ENCODE measurements around the gene CDKL1. TPM values are rescaled to one million over a fixed set of nuclear protein-coding genes. Genes with fewer than 3 reads are reported as not detected.

Gene CDKL1
- total and polyA plus RNA-seq, 2 donors (not counting 1 experiment from before 2014, with no cell fraction given): 18.5 to 22.8 TPM

- no peaks in the 10 kb centered on the region for H4K20me1 ChIP-seq (ENCODE audit: control insufficient read depth, extremely low read depth, insufficient read depth, low read length)
- H3K4me2 ChIP-seq (ENCODE audit: extremely low read depth, insufficient read depth, low read length): no peak overlapping the region
- H2AFZ ChIP-seq (ENCODE audit: low read length): no peak overlapping the region
- DNase-seq (ENCODE audit: low read depth in 2 of 2): no peak
- H3K9ac ChIP-seq (ENCODE audit: insufficient read depth, low read length): no peak overlapping the region
- H3K27ac ChIP-seq (ENCODE audit: insufficient read depth, low read length): no peak overlapping the region
- H3K36me3 ChIP-seq (ENCODE audit: control insufficient read depth, insufficient read depth, low read length): no peaks in the 10 kb centered on the region
- H3K79me2 ChIP-seq (ENCODE audit: control insufficient read depth, insufficient read depth, low read length): no peaks in the 10 kb centered on the region
- no peaks in the 10 kb centered on the region for H3K9me3 ChIP-seq (ENCODE audit: control insufficient read depth, insufficient read depth, low read depth, low read length)
- H3K4me1 ChIP-seq (ENCODE audit: control insufficient read depth, extremely low read depth, insufficient read depth, low read length): no peaks in the 10 kb centered on the region
- TF ChIP-seq EZH2 (IDR thresholded peaks at IDR 0.05; ENCODE audit: low read length, missing control alignments): no peak
- TF ChIP-seq, protein P1, sequence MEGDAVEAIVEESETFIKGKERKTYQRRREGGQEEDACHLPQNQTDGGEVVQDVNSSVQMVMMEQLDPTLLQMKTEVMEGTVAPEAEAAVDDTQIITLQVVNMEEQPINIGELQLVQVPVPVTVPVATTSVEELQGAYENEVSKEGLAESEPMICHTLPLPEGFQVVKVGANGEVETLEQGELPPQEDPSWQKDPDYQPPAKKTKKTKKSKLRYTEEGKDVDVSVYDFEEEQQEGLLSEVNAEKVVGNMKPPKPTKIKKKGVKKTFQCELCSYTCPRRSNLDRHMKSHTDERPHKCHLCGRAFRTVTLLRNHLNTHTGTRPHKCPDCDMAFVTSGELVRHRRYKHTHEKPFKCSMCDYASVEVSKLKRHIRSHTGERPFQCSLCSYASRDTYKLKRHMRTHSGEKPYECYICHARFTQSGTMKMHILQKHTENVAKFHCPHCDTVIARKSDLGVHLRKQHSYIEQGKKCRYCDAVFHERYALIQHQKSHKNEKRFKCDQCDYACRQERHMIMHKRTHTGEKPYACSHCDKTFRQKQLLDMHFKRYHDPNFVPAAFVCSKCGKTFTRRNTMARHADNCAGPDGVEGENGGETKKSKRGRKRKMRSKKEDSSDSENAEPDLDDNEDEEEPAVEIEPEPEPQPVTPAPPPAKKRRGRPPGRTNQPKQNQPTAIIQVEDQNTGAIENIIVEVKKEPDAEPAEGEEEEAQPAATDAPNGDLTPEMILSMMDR (conservative IDR thresholded peaks at IDR 0.05 in 1 of 2, IDR thresholded peaks at IDR 0.05 in 1 of 2; ENCODE audit: low read depth in 1 of 2, low read length in 2 of 2): no peak
- no peaks in the 10 kb centered on the region for H3K27me3 ChIP-seq (ENCODE audit: control insufficient read depth, insufficient read depth, low read length)
- no peak overlapping the region for H3K4me3 ChIP-seq (replicated peaks in 1 of 4; ENCODE audit: control extremely low read depth in 1 of 4, insufficient read depth in 1 of 4, low read depth in 3 of 4, low read length in 4 of 4)
Measured at GRCh38 chr14:50377550-50378085, 19.1 kb downstream of the CDKL1 start.

DNA sequence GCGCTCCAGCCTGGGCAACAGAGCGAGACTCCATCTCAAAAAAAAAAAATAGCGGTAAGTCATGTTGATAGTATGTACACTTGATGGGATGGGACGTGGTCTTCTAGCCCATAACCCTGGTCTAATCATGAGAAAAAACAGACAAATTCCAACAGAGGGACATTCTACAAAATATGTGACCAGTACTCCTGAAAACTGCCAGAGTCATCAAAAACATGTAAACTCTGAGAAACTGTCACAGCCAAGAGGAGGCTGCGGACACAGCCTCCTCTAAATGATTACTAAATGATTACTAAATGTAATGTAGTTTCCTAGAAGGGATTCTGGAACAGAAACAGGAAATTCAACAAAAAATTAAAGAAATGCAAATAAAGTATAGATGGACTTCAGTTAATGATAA, 20.9 kb downstream of the CDKL1 start:
- DNase-seq (ENCODE audit: low read depth in 2 of 2): no peak
- Histone ChIP-seq H3K27me3 (ENCODE audit: control insufficient read depth, insufficient read depth, low read length) (no peaks in the 10 kb centered on the region), H3K4me3 (replicated peaks in 1 of 4; ENCODE audit: control extremely low read depth in 1 of 4, insufficient read depth in 1 of 4, low read depth in 3 of 4, low read length in 4 of 4) (no peak overlapping the region), H3K27ac (ENCODE audit: insufficient read depth, low read length) (no peak overlapping the region), H2AFZ (ENCODE audit: low read length) (no peak overlapping the region), H3K79me2 (ENCODE audit: control insufficient read depth, insufficient read depth, low read length) (no peaks in the 10 kb centered on the region), H3K9ac (ENCODE audit: insufficient read depth, low read length) (no peak overlapping the region), H4K20me1 (ENCODE audit: control insufficient read depth, extremely low read depth, insufficient read depth, low read length) (no peaks in the 10 kb centered on the region), H3K4me2 (ENCODE audit: extremely low read depth, insufficient read depth, low read length) (no peak overlapping the region), H3K9me3 (ENCODE audit: control insufficient read depth, insufficient read depth, low read depth, low read length) (no peaks in the 10 kb centered on the region), H3K36me3 (ENCODE audit: control insufficient read depth, insufficient read depth, low read length) (no peaks in the 10 kb centered on the region), H3K4me1 (ENCODE audit: control insufficient read depth, extremely low read depth, insufficient read depth, low read length) (no peaks in the 10 kb centered on the region)
- TF ChIP-seq, protein P1 (conservative IDR thresholded peaks at IDR 0.05 in 1 of 2, IDR thresholded peaks at IDR 0.05 in 1 of 2; ENCODE audit: low read depth in 1 of 2, low read length in 2 of 2): no peak
- TF ChIP-seq EZH2 (IDR thresholded peaks at IDR 0.05; ENCODE audit: low read length, missing control alignments): no peak

- Histone ChIP-seq H3K27ac (ENCODE audit: insufficient read depth, low read length) (no peak overlapping the region), H3K27me3 (ENCODE audit: control insufficient read depth, insufficient read depth, low read length) (no peaks in the 10 kb centered on the region), H3K4me3 (replicated peaks in 1 of 4; ENCODE audit: control extremely low read depth in 1 of 4, insufficient read depth in 1 of 4, low read depth in 3 of 4, low read length in 4 of 4) (no peak overlapping the region), H4K20me1 (ENCODE audit: control insufficient read depth, extremely low read depth, insufficient read depth, low read length) (no peaks in the 10 kb centered on the region), H3K9ac (ENCODE audit: insufficient read depth, low read length) (no peak overlapping the region), H3K79me2 (ENCODE audit: control insufficient read depth, insufficient read depth, low read length) (no peaks in the 10 kb centered on the region), H2AFZ (ENCODE audit: low read length) (no peak overlapping the region), H3K36me3 (ENCODE audit: control insufficient read depth, insufficient read depth, low read length) (no peaks in the 10 kb centered on the region), H3K4me2 (ENCODE audit: extremely low read depth, insufficient read depth, low read length) (no peak overlapping the region), H3K4me1 (ENCODE audit: control insufficient read depth, extremely low read depth, insufficient read depth, low read length) (no peaks in the 10 kb centered on the region), H3K9me3 (ENCODE audit: control insufficient read depth, insufficient read depth, low read depth, low read length) (no peaks in the 10 kb centered on the region)
- no peak for TF ChIP-seq EZH2 (IDR thresholded peaks at IDR 0.05; ENCODE audit: low read length, missing control alignments)
- TF ChIP-seq, protein P1 (conservative IDR thresholded peaks at IDR 0.05 in 1 of 2, IDR thresholded peaks at IDR 0.05 in 1 of 2; ENCODE audit: low read depth in 1 of 2, low read length in 2 of 2): no peak
- no peak for DNase-seq (ENCODE audit: low read depth in 2 of 2)
Measured at GRCh38 chr14:50373959-50374358, 22.7 kb downstream of the CDKL1 start.
